Chondrocyte (in vitro differentiated cells): ENCODE results near the gene OR10H2. TPM values are rescaled to one million over a fixed set of nuclear protein-coding genes. Genes with fewer than 3 reads are reported as not detected.
A peak's percentile ranks its signal among the peaks of the same experiment; 100 is the strongest.

Experiments used
- DNase-seq: peaks from one replicate; pipeline ENCODE4 v3.0.0; 2021; ENCODE audit warnings: mixed read lengths, low spot score
- H3K27ac Mint-ChIP-seq: one replicate; pipeline ENCODE4 v1.8.0; 2021; ENCODE audit warnings: mild to moderate bottlenecking, moderate library complexity, mixed read lengths; ENCODE audit not compliant: unreplicated experiment
- H3K27me3 Mint-ChIP-seq: 2 replicates; pipeline ENCODE4 v1.8.0; 2021; ENCODE audit warnings: low read depth, mixed read lengths
- H3K36me3 Mint-ChIP-seq: 2 replicates; pipeline ENCODE4 v1.8.0; 2021; ENCODE audit warnings: low read depth, mixed read lengths
- H3K4me1 Mint-ChIP-seq: 2 replicates; pipeline ENCODE4 v1.8.0; 2021; ENCODE audit warnings: low read depth, mild to moderate bottlenecking, mixed read lengths
- H3K4me3 Mint-ChIP-seq: one replicate; pipeline ENCODE4 v1.8.0; 2021; ENCODE audit warnings: mild to moderate bottlenecking, moderate library complexity, mixed read lengths; ENCODE audit not compliant: unreplicated experiment
- H3K9me3 Mint-ChIP-seq: 2 replicates; pipeline ENCODE4 v1.8.0; 2021; ENCODE audit warnings: low read depth, mixed read lengths
- total RNA-seq: library from RNA; stranded (reverse); gene quantifications from 3 replicates; pipeline ENCODE4 v1.2.1, GENCODE V29; 2021
- TF ChIP-seq, protein P1 (sequence below): fragments of 200-600 bp; sonication (generic); IDR thresholded peaks from 2 replicates; pipeline ENCODE4 v1.5.0; 2021; ENCODE audit warnings: antibody characterized with exemption, mild to moderate bottlenecking, moderate library complexity

The OR10H2 gene
- total RNA-seq, 1 donor from 2014 or later = not detected

DNA sequence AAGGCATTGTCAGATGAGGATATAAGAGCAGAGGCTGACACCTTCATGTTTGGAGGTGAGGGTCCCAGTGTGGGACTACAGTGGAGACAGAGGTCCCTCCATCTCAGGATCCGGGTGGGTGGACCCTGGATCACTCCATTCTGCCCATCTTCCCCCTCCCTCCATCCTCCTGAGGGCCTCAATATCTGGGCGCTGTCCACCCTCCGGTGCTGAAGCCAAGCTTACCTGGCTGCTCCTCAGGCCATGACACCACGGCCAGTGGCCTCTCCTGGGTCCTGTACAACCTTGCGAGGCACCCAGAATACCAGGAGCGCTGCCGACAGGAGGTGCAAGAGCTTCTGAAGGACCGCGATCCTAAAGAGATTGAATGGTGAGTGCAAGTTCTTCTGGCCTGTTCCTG is 43.0 kb upstream of the OR10H2 start:
- no peaks in the 10 kb centered on the region for H3K27me3 Mint-ChIP-seq
- H3K9me3 Mint-ChIP-seq = peaks cover 53% of the 10 kb centered on the region
- no peak overlapping the region for H3K4me3 Mint-ChIP-seq
- no peaks in the 10 kb centered on the region for H3K36me3 Mint-ChIP-seq
- H3K4me1 Mint-ChIP-seq = no peaks in the 10 kb centered on the region
- TF ChIP-seq, protein P1, sequence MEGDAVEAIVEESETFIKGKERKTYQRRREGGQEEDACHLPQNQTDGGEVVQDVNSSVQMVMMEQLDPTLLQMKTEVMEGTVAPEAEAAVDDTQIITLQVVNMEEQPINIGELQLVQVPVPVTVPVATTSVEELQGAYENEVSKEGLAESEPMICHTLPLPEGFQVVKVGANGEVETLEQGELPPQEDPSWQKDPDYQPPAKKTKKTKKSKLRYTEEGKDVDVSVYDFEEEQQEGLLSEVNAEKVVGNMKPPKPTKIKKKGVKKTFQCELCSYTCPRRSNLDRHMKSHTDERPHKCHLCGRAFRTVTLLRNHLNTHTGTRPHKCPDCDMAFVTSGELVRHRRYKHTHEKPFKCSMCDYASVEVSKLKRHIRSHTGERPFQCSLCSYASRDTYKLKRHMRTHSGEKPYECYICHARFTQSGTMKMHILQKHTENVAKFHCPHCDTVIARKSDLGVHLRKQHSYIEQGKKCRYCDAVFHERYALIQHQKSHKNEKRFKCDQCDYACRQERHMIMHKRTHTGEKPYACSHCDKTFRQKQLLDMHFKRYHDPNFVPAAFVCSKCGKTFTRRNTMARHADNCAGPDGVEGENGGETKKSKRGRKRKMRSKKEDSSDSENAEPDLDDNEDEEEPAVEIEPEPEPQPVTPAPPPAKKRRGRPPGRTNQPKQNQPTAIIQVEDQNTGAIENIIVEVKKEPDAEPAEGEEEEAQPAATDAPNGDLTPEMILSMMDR = no peak
- DNase-seq = no peak
- no peak overlapping the region for H3K27ac Mint-ChIP-seq

DNA sequence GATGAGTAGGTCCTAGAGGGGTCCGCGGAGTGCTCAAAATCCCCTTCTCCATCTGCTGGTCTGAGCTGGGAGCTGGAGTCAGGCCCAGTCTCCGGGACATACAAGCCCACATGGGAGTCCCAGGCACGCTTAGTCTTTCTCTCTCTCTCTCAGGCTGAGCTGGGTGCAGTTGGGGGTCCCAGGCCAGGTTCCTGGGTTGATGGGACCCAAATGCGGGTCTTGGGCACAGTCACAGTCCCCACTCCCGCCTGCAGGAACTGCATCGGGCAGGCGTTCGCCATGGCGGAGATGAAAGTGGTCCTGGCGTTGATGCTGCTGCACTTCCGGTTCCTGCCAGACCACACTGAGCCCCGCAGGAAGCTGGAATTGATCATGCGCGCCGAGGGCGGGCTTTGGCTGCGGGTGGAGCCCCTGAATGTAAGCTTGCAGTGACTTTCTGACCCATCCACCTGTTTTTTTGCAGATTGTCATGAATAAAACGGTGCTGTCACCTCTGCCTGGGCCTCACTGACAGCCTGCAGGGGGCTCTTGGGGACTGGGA is 31.1 kb upstream of the OR10H2 start:
- H3K4me3 Mint-ChIP-seq = no peak overlapping the region
- H3K9me3 Mint-ChIP-seq = peaks cover 13% of the 10 kb centered on the region
- TF ChIP-seq, protein P1 = no peak
- H3K27me3 Mint-ChIP-seq = no peaks in the 10 kb centered on the region
- H3K27ac Mint-ChIP-seq = no peak overlapping the region
- DNase-seq = peak; percentile 59
- no peaks in the 10 kb centered on the region for H3K4me1 Mint-ChIP-seq
- H3K36me3 Mint-ChIP-seq = no peaks in the 10 kb centered on the region

DNA sequence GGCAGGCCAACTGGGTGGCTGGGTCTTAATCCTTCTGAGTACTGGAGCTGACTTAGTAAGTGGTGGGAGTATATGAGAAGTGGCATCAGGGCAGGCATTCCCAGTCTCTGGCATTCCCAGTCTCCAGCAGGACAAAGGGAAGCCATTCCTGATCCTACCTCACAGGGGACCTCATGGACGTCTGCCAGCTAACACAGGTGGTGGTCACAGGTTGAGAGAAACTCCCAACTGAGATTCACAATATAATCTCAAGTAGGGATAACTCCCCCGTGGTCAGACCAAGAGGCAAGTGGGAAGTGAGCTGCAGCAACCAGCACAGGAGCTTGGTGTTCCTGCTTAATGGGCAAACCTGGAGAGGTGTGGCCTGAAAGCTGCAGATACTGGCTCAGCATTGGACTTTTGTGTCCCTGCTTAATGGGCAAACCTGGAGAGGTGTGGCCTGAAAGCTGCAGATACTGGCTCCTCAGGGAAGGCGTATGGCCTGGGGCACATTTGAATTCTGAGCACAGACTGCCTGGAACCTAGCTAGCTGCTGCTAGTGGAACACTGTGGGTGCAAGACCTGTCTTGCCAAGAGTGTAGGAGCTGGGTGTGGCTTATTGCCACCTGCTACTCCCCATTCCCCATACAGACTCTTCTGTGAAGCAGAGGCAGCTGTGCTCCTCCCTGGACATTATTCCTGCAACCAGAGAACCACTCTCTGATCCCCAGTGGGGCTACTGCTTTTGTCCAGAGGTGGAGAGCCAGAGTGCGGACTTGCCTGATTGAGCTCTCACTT is 25.9 kb upstream of the OR10H2 start:
- TF ChIP-seq, protein P1 = no peak
- peaks cover 23% of the 10 kb centered on the region for H3K9me3 Mint-ChIP-seq

DNA sequence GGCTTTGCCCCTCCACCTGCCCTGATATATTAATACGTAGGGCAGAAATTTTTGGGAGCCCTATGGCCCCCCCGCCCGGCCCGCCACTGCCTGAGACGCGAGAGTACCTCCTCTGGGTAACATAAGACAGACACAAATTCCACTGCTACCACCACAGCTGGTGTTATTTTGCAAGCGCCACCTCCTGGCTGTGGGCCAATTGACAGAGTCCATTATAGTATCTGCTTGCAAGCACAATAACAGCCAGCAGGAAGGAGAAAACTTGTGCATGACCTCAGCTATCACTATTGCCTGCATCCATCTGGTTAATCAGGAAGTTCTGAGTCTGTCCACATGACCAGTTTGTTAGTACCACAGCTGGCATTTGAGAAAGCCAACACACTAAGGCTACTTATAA is 25.3 kb upstream of the OR10H2 start:
- no peaks in the 10 kb centered on the region for H3K27me3 Mint-ChIP-seq
- H3K4me3 Mint-ChIP-seq = no peak overlapping the region
- H3K4me1 Mint-ChIP-seq = no peaks in the 10 kb centered on the region
- no peaks in the 10 kb centered on the region for H3K36me3 Mint-ChIP-seq
- H3K27ac Mint-ChIP-seq = no peak overlapping the region
- no peak for DNase-seq
- H3K9me3 Mint-ChIP-seq = peaks cover 26% of the 10 kb centered on the region
- TF ChIP-seq, protein P1 = no peak

More for the DNA sequence above, 25.9 kb upstream of the OR10H2 start:
- Mint-ChIP-seq H3K27ac (no peak overlapping the region), H3K27me3 (no peaks in the 10 kb centered on the region), H3K36me3 (no peaks in the 10 kb centered on the region), H3K4me1 (no peaks in the 10 kb centered on the region), H3K4me3 (no peak overlapping the region)
- DNase-seq = no peak

DNA sequence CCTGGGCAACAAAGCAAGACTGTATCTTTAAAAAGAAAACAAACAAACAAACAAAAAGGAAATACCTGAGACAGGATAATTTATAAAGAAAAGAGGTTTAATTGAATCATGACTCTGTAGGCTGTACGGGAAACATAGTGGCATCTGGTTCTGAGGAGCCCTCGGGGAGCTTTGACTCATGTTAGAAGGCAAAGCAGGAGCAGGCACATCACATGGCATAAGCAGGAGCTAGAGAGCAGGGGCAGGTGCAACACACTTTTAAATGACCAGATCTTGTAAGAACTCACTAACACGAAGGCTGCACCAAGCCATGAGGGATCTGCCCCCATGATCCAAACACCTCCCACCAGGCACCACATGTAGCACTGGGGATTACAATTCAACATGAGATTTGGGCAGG is 13.2 kb upstream of the OR10H2 start:
- no peak overlapping the region for H3K27ac Mint-ChIP-seq
- TF ChIP-seq, protein P1 = no peak
- peaks cover 48% of the 10 kb centered on the region for H3K9me3 Mint-ChIP-seq
- no peak overlapping the region for H3K4me3 Mint-ChIP-seq
- no peak for DNase-seq
- H3K4me1 Mint-ChIP-seq = no peaks in the 10 kb centered on the region
- H3K36me3 Mint-ChIP-seq = no peaks in the 10 kb centered on the region
- no peaks in the 10 kb centered on the region for H3K27me3 Mint-ChIP-seq
